ENCODE data around the gene WNT6.

WNT6 gene

DNA sequence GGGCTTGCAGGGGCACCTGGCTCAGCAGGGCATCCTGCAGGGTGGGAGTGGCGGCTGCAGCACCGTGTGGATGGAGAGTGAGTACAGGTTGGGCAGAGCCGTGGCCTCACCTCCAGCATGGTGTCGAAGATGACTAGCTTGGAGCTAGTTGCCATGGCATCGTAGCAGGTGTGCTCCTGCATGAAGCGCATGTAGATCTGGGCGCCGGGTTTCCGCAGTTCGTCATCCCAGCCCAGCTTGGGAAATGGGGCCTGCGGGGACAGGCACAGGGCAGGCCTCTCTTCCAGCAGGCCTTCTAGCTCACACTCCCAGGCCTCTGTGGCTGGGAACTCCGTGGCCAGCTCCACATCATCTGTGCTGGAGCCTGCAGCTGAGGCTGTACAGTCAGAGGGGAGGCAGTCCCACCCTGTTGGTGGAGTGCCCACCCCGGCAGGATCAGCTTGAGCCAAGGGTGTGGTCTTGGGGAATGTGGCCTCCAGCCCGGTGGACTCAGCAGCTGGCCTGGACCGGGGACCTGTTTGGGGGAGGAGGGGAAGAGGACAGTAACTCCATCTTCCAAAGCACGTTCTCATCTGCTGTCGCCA, 29.6 kb upstream of the WNT6 start:
- Histone ChIP-seq H3K4me2 (ENCODE audit: low read length) (no peak overlapping the region), H3K9me2 (replicated peaks; ENCODE audit: control insufficient read depth, low read length) (no peaks in the 10 kb centered on the region)

DNA sequence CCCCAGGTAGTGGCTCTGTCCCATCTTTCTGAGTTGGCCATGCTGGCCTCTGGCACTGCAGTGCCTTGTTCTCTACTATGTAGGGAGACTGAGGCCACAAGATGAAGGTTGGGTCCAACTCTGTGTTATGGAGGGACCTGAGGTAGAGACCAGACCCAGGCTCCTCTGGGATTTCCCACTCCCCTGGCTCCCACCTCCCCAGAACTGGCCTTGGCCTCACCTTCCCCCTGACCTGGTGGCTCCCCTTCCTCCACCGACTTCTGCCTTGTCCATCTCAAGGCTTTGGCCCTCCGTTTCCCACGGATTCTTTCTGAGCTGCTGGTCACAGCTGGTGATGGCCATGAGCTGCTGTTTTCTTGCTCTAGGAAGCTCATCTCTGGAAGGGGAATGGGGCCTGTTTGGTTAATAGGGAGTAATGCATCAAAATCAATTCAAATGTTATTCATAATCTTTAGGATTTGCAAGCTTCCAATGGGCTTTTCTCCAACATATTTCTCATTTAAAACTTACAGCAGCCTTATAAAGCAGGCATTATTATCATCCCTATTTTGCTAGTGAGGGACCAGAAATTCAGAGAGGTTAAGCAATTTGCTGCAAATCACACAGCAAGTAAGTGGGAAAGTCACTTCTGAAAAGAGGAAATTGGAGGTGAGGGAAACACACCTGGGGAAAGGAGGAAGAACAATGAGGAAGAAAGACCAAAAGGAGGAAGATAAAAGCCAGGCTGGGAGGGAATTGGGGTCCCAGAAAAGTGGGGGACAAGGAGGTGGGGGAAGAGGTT, 28.9 kb upstream of the WNT6 start:
- no peaks in the 10 kb centered on the region for H3F3A ChIP-seq (ENCODE audit: control insufficient read depth, insufficient read depth)
- no peaks in the 10 kb centered on the region for H4K20me1 ChIP-seq (ENCODE audit: control insufficient read depth, insufficient read depth, low read depth, low read length)
- H3K27me3 ChIP-seq (ENCODE audit: control insufficient read depth, low read length), result peaks cover 30% of the 10 kb centered on the region
- TF ChIP-seq EZH2phosphoT487 (IDR thresholded peaks at IDR 0.05; ENCODE audit: borderline replicate concordance, low read length), result no peak
- TF ChIP-seq, protein P1, sequence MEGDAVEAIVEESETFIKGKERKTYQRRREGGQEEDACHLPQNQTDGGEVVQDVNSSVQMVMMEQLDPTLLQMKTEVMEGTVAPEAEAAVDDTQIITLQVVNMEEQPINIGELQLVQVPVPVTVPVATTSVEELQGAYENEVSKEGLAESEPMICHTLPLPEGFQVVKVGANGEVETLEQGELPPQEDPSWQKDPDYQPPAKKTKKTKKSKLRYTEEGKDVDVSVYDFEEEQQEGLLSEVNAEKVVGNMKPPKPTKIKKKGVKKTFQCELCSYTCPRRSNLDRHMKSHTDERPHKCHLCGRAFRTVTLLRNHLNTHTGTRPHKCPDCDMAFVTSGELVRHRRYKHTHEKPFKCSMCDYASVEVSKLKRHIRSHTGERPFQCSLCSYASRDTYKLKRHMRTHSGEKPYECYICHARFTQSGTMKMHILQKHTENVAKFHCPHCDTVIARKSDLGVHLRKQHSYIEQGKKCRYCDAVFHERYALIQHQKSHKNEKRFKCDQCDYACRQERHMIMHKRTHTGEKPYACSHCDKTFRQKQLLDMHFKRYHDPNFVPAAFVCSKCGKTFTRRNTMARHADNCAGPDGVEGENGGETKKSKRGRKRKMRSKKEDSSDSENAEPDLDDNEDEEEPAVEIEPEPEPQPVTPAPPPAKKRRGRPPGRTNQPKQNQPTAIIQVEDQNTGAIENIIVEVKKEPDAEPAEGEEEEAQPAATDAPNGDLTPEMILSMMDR (IDR thresholded peaks at IDR 0.05; ENCODE audit: low read depth, low read length, poor library complexity, severe bottlenecking), result no peak
- no peaks in the 10 kb centered on the region for H3K9me2 ChIP-seq (replicated peaks; ENCODE audit: control insufficient read depth, low read length)
- no peak overlapping the region for H3K4me3 ChIP-seq (ENCODE audit: low read length)
- H3K9me3 ChIP-seq (ENCODE audit: control insufficient read depth, insufficient read depth, low read length), result no peaks in the 10 kb centered on the region
- peaks cover 3% of the 10 kb centered on the region; the same call in 1 of the 2 replicates for H3K4me1 ChIP-seq (ENCODE audit: control insufficient read depth, low read length)
- H3K4me2 ChIP-seq (ENCODE audit: low read length), result no peak overlapping the region
- no peaks in the 10 kb centered on the region for H3K79me2 ChIP-seq (ENCODE audit: control insufficient read depth, low read length)
- no peak overlapping the region for H3K27ac ChIP-seq (ENCODE audit: low read depth, low read length)
- H3K36me3 ChIP-seq (ENCODE audit: control insufficient read depth, low read length), result no peaks in the 10 kb centered on the region

More for the DNA sequence above, 29.6 kb upstream of the WNT6 start:
- H3K36me3 ChIP-seq (ENCODE audit: control insufficient read depth, low read length), result no peaks in the 10 kb centered on the region
- H3K4me1 ChIP-seq (ENCODE audit: control insufficient read depth, low read length), result peaks cover 3% of the 10 kb centered on the region; the same call in 1 of the 2 replicates
- no peaks in the 10 kb centered on the region for H3K9me3 ChIP-seq (ENCODE audit: control insufficient read depth, insufficient read depth, low read length)
- H3K27me3 ChIP-seq (ENCODE audit: control insufficient read depth, low read length), result peaks cover 25% of the 10 kb centered on the region
- no peak overlapping the region for H3K4me3 ChIP-seq (ENCODE audit: low read length)
- no peak overlapping the region for H3K27ac ChIP-seq (ENCODE audit: low read depth, low read length)
- no peaks in the 10 kb centered on the region for H4K20me1 ChIP-seq (ENCODE audit: control insufficient read depth, insufficient read depth, low read depth, low read length)
- H3K79me2 ChIP-seq (ENCODE audit: control insufficient read depth, low read length), result no peaks in the 10 kb centered on the region
- no peak for TF ChIP-seq EZH2phosphoT487 (IDR thresholded peaks at IDR 0.05; ENCODE audit: borderline replicate concordance, low read length)
- TF ChIP-seq, protein P1 (IDR thresholded peaks at IDR 0.05; ENCODE audit: low read depth, low read length, poor library complexity, severe bottlenecking), result no peak
- no peaks in the 10 kb centered on the region for H3F3A ChIP-seq (ENCODE audit: control insufficient read depth, insufficient read depth)

DNA sequence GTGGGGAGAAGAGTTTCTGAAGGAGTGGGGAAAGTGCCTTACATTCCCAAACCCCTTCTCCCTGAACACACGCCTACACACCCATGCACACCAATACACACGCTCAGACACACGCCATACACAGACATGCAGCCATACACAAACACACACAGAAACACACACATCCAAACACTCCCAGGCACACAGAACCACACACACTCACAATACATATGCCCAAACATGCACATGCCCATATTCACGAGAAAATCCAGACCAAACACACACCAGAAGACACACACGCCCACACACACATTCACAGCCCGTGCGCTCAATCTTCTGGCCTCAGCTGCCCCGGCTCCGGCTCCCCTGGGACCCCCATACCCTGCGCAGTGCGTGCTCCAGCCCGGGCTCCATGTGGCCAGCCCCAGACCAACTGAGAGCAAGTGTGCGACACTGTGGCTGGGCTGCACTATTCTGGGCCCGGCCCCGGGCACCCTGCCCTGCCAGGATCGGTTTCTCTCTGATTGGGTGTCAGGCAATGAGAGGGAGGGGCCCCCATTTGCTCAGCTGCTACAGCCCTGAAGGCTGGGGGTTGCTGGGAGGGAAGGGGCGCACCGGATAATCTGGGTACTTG, 28.1 kb upstream of the WNT6 start, which contains the start of gene PRKAG3:
Gene PRKAG3 (minus strand): TSS at position 426 of the 613 bp plus-strand sequence.
- no peak within 1 kb of the TSS for H3K27ac ChIP-seq (ENCODE audit: low read depth, low read length)
- TF ChIP-seq, protein P1 (IDR thresholded peaks at IDR 0.05; ENCODE audit: low read depth, low read length, poor library complexity, severe bottlenecking), result no peak
- TF ChIP-seq EZH2phosphoT487 (IDR thresholded peaks at IDR 0.05; ENCODE audit: borderline replicate concordance, low read length), result no peak
- no peaks in the 10 kb centered on the region for H3K9me3 ChIP-seq (ENCODE audit: control insufficient read depth, insufficient read depth, low read length)
- no peak within 1 kb of the TSS for H3K4me3 ChIP-seq (ENCODE audit: low read length)
- H3K9me2 ChIP-seq (replicated peaks; ENCODE audit: control insufficient read depth, low read length), result no peaks in the 10 kb centered on the region
- no peaks in the 10 kb centered on the region for H3K79me2 ChIP-seq (ENCODE audit: control insufficient read depth, low read length)
- no peaks in the 10 kb centered on the region for H3K36me3 ChIP-seq (ENCODE audit: control insufficient read depth, low read length)
- H3F3A ChIP-seq (ENCODE audit: control insufficient read depth, insufficient read depth), result no peaks in the 10 kb centered on the region
- H3K4me1 ChIP-seq (ENCODE audit: control insufficient read depth, low read length), result peaks cover 3% of the 10 kb centered on the region; the same call in 1 of the 2 replicates
- peaks cover 30% of the 10 kb centered on the region for H3K27me3 ChIP-seq (ENCODE audit: control insufficient read depth, low read length)
- no peaks in the 10 kb centered on the region for H4K20me1 ChIP-seq (ENCODE audit: control insufficient read depth, insufficient read depth, low read depth, low read length)
- no peak within 1 kb of the TSS for H3K4me2 ChIP-seq (ENCODE audit: low read length)

All from DOHH2 (cell line).